ENCODE data around the gene UMAD1. TPM values are rescaled to one million over a fixed set of nuclear protein-coding genes. Genes with fewer than 3 reads are reported as not detected.

Gene UMAD1
- total and polyA plus RNA-seq, 2 donors (not counting 3 experiments of a cell fraction or from before 2014, with no cell fraction given) = 5.6 to 6.6 TPM

GRCh38 chr7:7773334-7774309 is 133.1 kb downstream of the UMAD1 start:
- Histone ChIP-seq H3K4me2 (ENCODE audit: insufficient read depth, low read length) (no peak overlapping the region), H3K9me1 (replicated peaks; ENCODE audit: control insufficient read depth, extremely low read depth, insufficient read depth, low read length) (no peaks in the 10 kb centered on the region), H3K9ac (replicated peaks; ENCODE audit: extremely low read depth, insufficient read depth, low read length) (no peak overlapping the region), H3K36me3 (ENCODE audit: control insufficient read depth in 2 of 2, extremely low read depth in 1 of 2, insufficient read depth in 2 of 2, low read length in 2 of 2) (no peaks in the 10 kb centered on the region), H2AFZ (ENCODE audit: low read depth, low read length) (no peak overlapping the region), H3K27ac (ENCODE audit: insufficient read depth, low read depth, low read length) (no peak overlapping the region), H3K79me2 (ENCODE audit: control insufficient read depth, insufficient read depth, low read length) (no peaks in the 10 kb centered on the region), H4K20me1 (replicated peaks; ENCODE audit: control insufficient read depth, extremely low read depth, insufficient read depth, low read length) (no peaks in the 10 kb centered on the region), H3K9me3 (replicated peaks; ENCODE audit: control insufficient read depth, insufficient read depth, low read length) (no peaks in the 10 kb centered on the region), H3K4me1 (ENCODE audit: control insufficient read depth, extremely low read depth, insufficient read depth, low read length) (no peaks in the 10 kb centered on the region), H3K27me3 (ENCODE audit: control insufficient read depth in 2 of 2, insufficient read depth in 2 of 2, low read length in 2 of 2) (no peaks in the 10 kb centered on the region), H3K4me3 (replicated peaks in 1 of 3; ENCODE audit: insufficient read depth in 1 of 3, low read depth in 1 of 3, low read length in 3 of 3) (no peak overlapping the region)
- TF ChIP-seq MYC (IDR thresholded peaks at IDR 0.05; ENCODE audit: low read depth, low read length) = no peak
- TF ChIP-seq POLR2AphosphoS5 (IDR thresholded peaks at IDR 0.05; ENCODE audit: insufficient read depth, low read depth, low read length) = no peak
- no peak for TF ChIP-seq EZH2 (IDR thresholded peaks at IDR 0.05; ENCODE audit: borderline replicate concordance, low read depth, low read length, severe bottlenecking)
- no peak for TF ChIP-seq JUN (IDR thresholded peaks at IDR 0.05; ENCODE audit: borderline replicate concordance, insufficient read depth, insufficient read length, low read depth)
- no peak for TF ChIP-seq CTCF (IDR thresholded peaks at IDR 0.05; ENCODE audit: extremely low read depth in 1 of 2, insufficient read depth in 1 of 2, low read depth in 1 of 2, low read length in 2 of 2)
- TF ChIP-seq POLR2A (IDR thresholded peaks at IDR 0.05; ENCODE audit: low read depth, low read length) = no peak
- no peak for TF ChIP-seq FOS (IDR thresholded peaks at IDR 0.05; ENCODE audit: borderline replicate concordance, insufficient read depth, low read length)
- no peak for TF ChIP-seq GATA2 (IDR thresholded peaks at IDR 0.05; ENCODE audit: insufficient read depth, insufficient read length, low read depth, low read length)
- TF ChIP-seq MAX (IDR thresholded peaks at IDR 0.05; ENCODE audit: insufficient read depth, insufficient read length) = no peak
- dilution Hi-C loops (cut with MboI; ENCODE audit: extremely low pct_ligation_motif_present, low sequenced_read_pairs) (no loop called here), intact Hi-C loops (cut with micrococcal nuclease) (no loop called here)
- no TSS peak for BruUV-seq (replicated peaks)
- DNase-seq (ENCODE audit: low read depth, low spot score) (no peak), FAIRE-seq (no peak)
- ChIA-PET CTCF (interaction anchor here (0.8 to 1.3 kb wide), 4 partner anchors 8 to 93 kb away, joined by 3 to 5 read pairs (median 3); no protein-coding TSS in a partner anchor), POLR2A (no interaction called here)
